IPS-18c (cell line): Measurements from ENCODE around the gene SERPINB6.
"Not testable (repeated sequence)": the region's sequence is repeated elsewhere in the genome, so short reads cannot be mapped to it uniquely, and the experiment has no call there.

ENCODE experiments used
- H3K4me3 ChIP-seq: 2 replicates; pipeline ENCODE4 v1.7.0; 2013; ENCODE audit warnings: low read depth, mild to moderate bottlenecking, low read length, moderate library complexity; ENCODE audit not compliant: insufficient read depth
- H3K9me3 ChIP-seq: one replicate; pipeline ENCODE4 v1.6.1; 2013; ENCODE audit warnings: mild to moderate bottlenecking, low read length, moderate library complexity; ENCODE audit not compliant: control insufficient read depth, insufficient read depth

SERPINB6 gene

GRCh38 chr6:2986722-2987221, 15.4 kb upstream of the SERPINB6 start:
- H3K4me3 ChIP-seq, result no peak overlapping the region
- H3K9me3 ChIP-seq, result no peaks in the 10 kb centered on the region

- Histone ChIP-seq H3K9me3 (no peaks in the 10 kb centered on the region), H3K4me3 (no peak overlapping the region; the same call in 1 of the 2 replicates)
These were observed 13.5 kb upstream of the SERPINB6 start for GRCh38 chr6:2984738-2985406.

GRCh38 chr6:2982426-2983117, 11.2 kb upstream of the SERPINB6 start:
- Histone ChIP-seq H3K4me3 (no peak overlapping the region), H3K9me3 (no peaks in the 10 kb centered on the region)

- Histone ChIP-seq H3K4me3 (no peak overlapping the region), H3K9me3 (no peaks in the 10 kb centered on the region)
These were observed 9.1 kb upstream of the SERPINB6 start for GRCh38 chr6:2980465-2980855.

- Histone ChIP-seq H3K9me3 (no peaks in the 10 kb centered on the region), H3K4me3 (no peak overlapping the region)
These were observed 8.6 kb upstream of the SERPINB6 start for GRCh38 chr6:2979819-2980464.

GRCh38 chr6:2978923-2979322, 7.6 kb upstream of the SERPINB6 start:
- H3K9me3 ChIP-seq, result no peaks in the 10 kb centered on the region
- no peak overlapping the region for H3K4me3 ChIP-seq

GRCh38 chr6:2977799-2978590, 6.6 kb upstream of the SERPINB6 start:
- Histone ChIP-seq H3K9me3 (no peaks in the 10 kb centered on the region), H3K4me3 (no peak overlapping the region)

GRCh38 chr6:2977290-2977689, 5.9 kb upstream of the SERPINB6 start:
- H3K9me3 ChIP-seq, result no peaks in the 10 kb centered on the region
- no peak overlapping the region for H3K4me3 ChIP-seq

- no peak overlapping the region for H3K4me3 ChIP-seq
- no peaks in the 10 kb centered on the region for H3K9me3 ChIP-seq
These were observed 5.3 kb upstream of the SERPINB6 start for GRCh38 chr6:2976571-2977085.

- Histone ChIP-seq H3K9me3 (no peaks in the 10 kb centered on the region), H3K4me3 (no peak overlapping the region)
These were observed 4.7 kb upstream of the SERPINB6 start for GRCh38 chr6:2976060-2976459.

GRCh38 chr6:2973676-2974075, 2.3 kb upstream of the SERPINB6 start:
- Histone ChIP-seq H3K4me3 (no peak overlapping the region), H3K9me3 (no peaks in the 10 kb centered on the region)

- not testable (repeated sequence) for H3K9me3 ChIP-seq, H3K4me3 ChIP-seq
These were observed 1.8 kb upstream of the SERPINB6 start for GRCh38 chr6:2973180-2973579.

GRCh38 chr6:2972685-2973084, 1.3 kb upstream of the SERPINB6 start:
- not testable (repeated sequence) for H3K4me3 ChIP-seq, H3K9me3 ChIP-seq

- H3K9me3 ChIP-seq, H3K4me3 ChIP-seq: not testable (repeated sequence)
These were observed 786 bp upstream of the SERPINB6 start for GRCh38 chr6:2972219-2972487.

- Histone ChIP-seq H3K4me3 (peak overlapping the region; percentile 67; the same call in 1 of the 2 replicates), H3K9me3 (no peaks in the 10 kb centered on the region)
These were observed 481 bp downstream of the SERPINB6 start for GRCh38 chr6:2970753-2971419.

- Histone ChIP-seq H3K4me3 (no peak overlapping the region; the same call in 1 of the 2 replicates), H3K9me3 (no peaks in the 10 kb centered on the region)
These were observed 1.2 kb downstream of the SERPINB6 start for GRCh38 chr6:2970034-2970685.
